ENCODE measurements around the gene GDAP2.

GDAP2 gene

DNA sequence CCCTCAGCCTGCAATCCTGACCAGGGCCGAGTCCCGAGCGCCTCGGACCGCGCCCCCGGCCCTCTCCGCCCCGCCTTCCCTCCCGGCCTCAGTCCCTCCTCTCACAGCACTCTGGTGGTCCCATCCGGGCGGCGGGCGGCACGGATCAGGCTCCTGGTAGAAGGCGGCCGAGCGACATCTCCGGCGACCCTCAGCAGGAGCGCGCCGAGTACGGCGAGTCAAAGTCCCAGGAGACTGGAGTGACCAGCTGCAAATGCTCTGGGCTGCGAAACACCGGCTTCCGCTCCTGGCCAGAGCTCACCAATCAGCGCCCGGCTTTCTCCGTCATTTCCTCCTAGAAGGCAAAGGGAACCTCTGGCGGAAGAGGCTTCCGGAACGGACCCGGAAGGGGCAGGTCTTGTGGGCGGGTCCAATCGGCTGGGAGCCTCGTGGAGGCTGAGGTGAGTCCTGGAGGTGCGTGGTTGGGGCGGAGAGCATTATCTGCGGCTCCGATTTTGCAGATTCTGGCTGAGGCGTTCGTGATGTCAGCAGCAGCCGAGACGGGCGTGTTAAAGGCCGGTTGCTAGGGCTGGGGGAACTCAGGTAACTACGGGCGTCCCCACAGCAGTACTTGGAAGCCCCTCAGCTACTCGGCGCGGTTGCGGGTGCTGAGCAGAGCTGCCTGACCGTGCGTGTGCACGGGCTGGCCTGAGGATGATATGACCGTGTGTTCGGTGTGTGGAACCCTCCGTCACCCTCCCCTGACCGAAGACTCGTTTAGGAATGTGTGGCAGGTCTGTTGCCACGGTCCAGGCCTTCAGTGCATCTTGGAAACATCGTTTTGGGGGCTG lies at the start of gene GDAP2, which contains the start of gene WDR3:
TSS of gene GDAP2 (minus strand) at position 279 of the 830 bp plus-strand sequence. CDS start 9,264 bp downstream, outside the sequence.
TSS of gene WDR3 (plus strand) at position 397 of the 830 bp plus-strand sequence. CDS start 3,581 bp downstream, outside the sequence.
- no peak for TF ChIP-seq GATA2 (IDR thresholded peaks at IDR 0.05; ENCODE audit: low read depth, low read length)
- no peak for TF ChIP-seq GATA3 (IDR thresholded peaks at IDR 0.05; ENCODE audit: low read depth, low read length)

DNA sequence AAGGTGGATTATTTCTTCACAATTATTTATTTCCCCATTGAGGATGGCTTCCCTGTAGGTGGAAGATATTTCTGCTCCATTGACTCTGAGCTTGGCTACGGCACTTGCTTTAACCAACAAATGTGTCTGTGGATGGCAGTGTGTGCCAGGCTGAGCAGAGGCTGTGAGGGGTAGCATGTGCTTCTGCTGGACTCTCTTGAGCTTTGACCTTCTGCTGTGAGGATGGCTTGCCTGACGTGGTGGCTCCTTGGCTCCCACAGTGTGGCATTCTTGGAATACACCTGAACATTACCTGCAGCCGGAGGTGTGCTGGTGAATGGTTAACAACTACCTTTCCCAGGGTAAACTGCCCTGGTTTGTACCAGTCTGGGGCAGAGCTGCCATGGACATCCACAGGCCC lies 47.0 kb upstream of the GDAP2 start:
- TF ChIP-seq GATA2 (IDR thresholded peaks at IDR 0.05; ENCODE audit: low read depth, low read length) (no peak), GATA3 (IDR thresholded peaks at IDR 0.05; ENCODE audit: low read depth, low read length) (no peak)

GRCh38 chr1:117971777-117972176 lies 42.4 kb upstream of the GDAP2 start:
- TF ChIP-seq GATA2 (IDR thresholded peaks at IDR 0.05; ENCODE audit: low read depth, low read length) = no peak
- no peak for TF ChIP-seq GATA3 (IDR thresholded peaks at IDR 0.05; ENCODE audit: low read depth, low read length)

GRCh38 chr1:117970252-117970651 lies 40.8 kb upstream of the GDAP2 start:
- TF ChIP-seq GATA3 (IDR thresholded peaks at IDR 0.05; ENCODE audit: low read depth, low read length) (no peak), GATA2 (IDR thresholded peaks at IDR 0.05; ENCODE audit: low read depth, low read length) (no peak)

DNA sequence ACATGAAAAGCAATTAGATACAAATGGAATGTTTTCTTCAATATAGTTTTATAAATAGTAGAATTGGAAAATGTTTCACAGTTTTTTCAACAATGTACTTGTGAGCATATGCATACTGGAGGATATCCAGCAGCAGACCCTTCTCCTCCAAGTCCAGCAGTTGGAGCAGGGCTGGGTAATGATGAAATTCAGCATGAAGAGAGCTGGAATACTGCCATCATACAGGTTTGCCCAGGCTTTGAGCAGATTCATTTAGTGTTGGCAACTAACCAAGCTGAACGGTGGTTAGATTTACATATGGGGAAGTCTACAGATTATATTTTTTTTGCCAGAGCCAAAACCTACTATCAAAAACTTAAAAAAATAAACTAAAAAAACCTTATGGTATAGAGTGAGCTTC lies 38.5 kb upstream of the GDAP2 start:
- TF ChIP-seq GATA3 (IDR thresholded peaks at IDR 0.05; ENCODE audit: low read depth, low read length) (no peak), GATA2 (IDR thresholded peaks at IDR 0.05; ENCODE audit: low read depth, low read length) (no peak)

GRCh38 chr1:117967477-117967876 lies 38.1 kb upstream of the GDAP2 start:
- TF ChIP-seq GATA2 (IDR thresholded peaks at IDR 0.05; ENCODE audit: low read depth, low read length) = no peak
- TF ChIP-seq GATA3 (IDR thresholded peaks at IDR 0.05; ENCODE audit: low read depth, low read length) = no peak

- no peak for TF ChIP-seq GATA2 (IDR thresholded peaks at IDR 0.05; ENCODE audit: low read depth, low read length)
- no peak for TF ChIP-seq GATA3 (IDR thresholded peaks at IDR 0.05; ENCODE audit: low read depth, low read length)
Observed at GRCh38 chr1:117964290-117965038, 35.0 kb upstream of the GDAP2 start.

DNA sequence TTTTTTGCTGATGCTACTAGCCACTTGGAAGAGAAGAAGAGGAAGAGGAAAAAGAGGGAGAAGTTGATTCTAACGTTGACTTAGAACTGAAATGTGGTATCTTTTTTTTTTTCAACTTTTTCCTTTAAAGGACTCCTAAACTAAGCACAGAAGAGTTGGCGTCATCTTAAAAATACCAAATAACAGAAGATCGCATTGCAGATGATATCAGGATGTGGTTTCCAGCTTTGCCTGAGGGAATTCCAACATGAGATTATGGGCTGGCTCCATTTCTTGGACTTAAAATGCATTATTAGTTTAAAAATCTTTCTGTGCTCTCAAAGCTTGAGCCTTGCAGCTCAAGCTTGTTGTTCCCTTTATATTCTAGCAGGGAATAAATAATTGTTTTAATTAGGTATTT lies 29.9 kb upstream of the GDAP2 start:
- TF ChIP-seq GATA3 (IDR thresholded peaks at IDR 0.05; ENCODE audit: low read depth, low read length) = no peak
- TF ChIP-seq GATA2 (IDR thresholded peaks at IDR 0.05; ENCODE audit: low read depth, low read length) = no peak

DNA sequence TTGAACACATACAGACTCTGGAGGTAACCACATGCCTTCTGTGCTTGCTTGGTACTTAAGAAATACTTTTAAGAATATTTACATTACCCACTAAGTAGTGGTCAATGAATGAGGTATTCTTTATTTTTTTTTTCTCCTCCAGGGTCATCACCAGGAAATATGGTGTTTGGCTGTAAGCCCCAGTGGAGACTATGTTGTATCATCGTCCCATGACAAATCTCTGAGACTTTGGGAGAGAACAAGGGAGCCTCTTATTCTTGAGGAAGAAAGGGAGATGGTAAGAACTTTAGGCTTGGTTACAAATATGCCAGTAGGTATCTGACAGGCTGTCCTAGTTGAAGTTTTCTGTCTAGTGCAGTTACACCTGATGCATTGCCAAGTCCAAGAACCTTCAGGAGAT lies 23.0 kb upstream of the GDAP2 start:
- no peak for TF ChIP-seq GATA2 (IDR thresholded peaks at IDR 0.05; ENCODE audit: low read depth, low read length)
- no peak for TF ChIP-seq GATA3 (IDR thresholded peaks at IDR 0.05; ENCODE audit: low read depth, low read length)

- no peak for TF ChIP-seq GATA3 (IDR thresholded peaks at IDR 0.05; ENCODE audit: low read depth, low read length)
- TF ChIP-seq GATA2 (IDR thresholded peaks at IDR 0.05; ENCODE audit: low read depth, low read length) = no peak
Observed at GRCh38 chr1:117942293-117942692, 12.9 kb upstream of the GDAP2 start.

- TF ChIP-seq GATA2 (IDR thresholded peaks at IDR 0.05; ENCODE audit: low read depth, low read length) (no peak), GATA3 (IDR thresholded peaks at IDR 0.05; ENCODE audit: low read depth, low read length) (no peak)
Observed at GRCh38 chr1:117933769-117934168, 4.3 kb upstream of the GDAP2 start.

DNA sequence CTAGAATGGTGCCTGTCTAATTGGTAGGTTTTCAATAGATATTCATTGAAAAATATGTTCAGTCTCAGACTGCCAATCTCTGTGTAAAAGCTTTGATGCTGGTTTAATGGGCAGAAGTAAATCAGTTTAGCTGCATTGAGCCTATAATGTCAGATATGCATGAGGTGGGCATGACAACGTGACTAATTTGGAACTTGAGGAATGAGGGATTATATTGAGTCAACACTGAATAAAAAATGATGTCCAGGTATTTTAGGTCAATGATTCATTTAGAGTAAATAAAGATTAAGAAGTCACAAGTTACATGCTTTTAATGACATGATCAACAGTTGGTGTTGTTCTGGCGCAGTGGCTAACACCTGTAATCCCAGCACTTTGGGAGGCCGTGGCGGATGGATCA lies 3.2 kb upstream of the GDAP2 start:
- no peak for TF ChIP-seq GATA2 (IDR thresholded peaks at IDR 0.05; ENCODE audit: low read depth, low read length)
- no peak for TF ChIP-seq GATA3 (IDR thresholded peaks at IDR 0.05; ENCODE audit: low read depth, low read length)

GRCh38 chr1:117930484-117930883 lies 1.1 kb upstream of the GDAP2 start:
- TF ChIP-seq GATA2 (IDR thresholded peaks at IDR 0.05; ENCODE audit: low read depth, low read length) (no peak), GATA3 (IDR thresholded peaks at IDR 0.05; ENCODE audit: low read depth, low read length) (no peak)

DNA sequence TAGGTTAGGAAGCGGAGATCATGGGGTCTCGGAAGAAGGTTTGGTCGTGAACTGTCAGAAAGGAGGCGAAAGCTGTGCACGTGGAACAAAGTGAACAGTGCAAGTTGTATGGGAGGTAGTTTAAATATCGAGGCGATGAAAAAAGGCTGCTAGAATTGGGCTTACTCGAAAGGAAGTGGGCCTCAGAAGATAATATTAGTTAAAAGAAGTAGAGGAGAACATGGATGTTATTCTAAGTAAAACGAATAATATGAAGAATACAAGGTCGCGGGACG lies 689 bp upstream of the GDAP2 start:
- TF ChIP-seq GATA2 (IDR thresholded peaks at IDR 0.05; ENCODE audit: low read depth, low read length) = no peak
- no peak for TF ChIP-seq GATA3 (IDR thresholded peaks at IDR 0.05; ENCODE audit: low read depth, low read length)

GRCh38 chr1:117928881-117929342 lies 509 bp downstream of the GDAP2 start:
- no peak for TF ChIP-seq GATA3 (IDR thresholded peaks at IDR 0.05; ENCODE audit: low read depth, low read length)
- no peak for TF ChIP-seq GATA2 (IDR thresholded peaks at IDR 0.05; ENCODE audit: low read depth, low read length)

All from SH-SY5Y (cell line).